Measurements from ENCODE around the gene ADCY4. TPM values are rescaled to one million over a fixed set of nuclear protein-coding genes. Genes with fewer than 3 reads are reported as not detected.

Gene ADCY4
- total RNA-seq, 1 experiment from 2014 or later: not detected

DNA sequence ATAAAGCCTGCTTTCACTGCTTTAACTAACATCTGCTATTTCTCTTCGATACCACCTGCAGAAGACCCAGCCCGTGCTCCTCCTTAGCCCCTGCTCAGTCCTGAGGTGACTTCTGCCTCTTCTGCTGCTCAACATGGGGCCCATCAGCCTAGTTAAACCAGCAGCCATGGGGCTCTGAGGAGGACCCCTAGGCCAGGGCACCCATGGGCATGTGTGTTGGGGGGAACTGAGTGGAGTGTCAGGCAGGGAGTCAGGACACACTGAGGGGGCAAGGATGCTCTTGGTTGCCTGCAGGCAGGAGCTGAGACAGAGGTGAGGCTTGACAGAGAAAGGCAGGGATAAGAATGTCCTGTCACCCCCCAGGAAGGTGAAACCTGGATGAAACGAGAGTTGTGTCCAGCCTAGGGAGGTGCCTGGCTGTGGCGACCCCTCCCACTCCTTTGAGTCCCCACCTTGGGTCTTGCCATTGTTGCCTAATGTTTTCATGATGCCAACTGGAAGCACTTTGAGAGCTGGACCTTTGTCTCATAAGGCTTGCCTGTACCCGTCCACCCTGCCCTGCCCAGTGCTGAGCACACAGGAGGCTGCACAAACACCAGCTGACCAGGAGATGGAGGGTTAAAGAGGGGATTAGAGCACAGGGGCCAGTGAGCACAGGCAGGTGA, 50.9 kb downstream of the ADCY4 start:
- no peaks in the 10 kb centered on the region for H3K4me1 ChIP-seq (replicated peaks)
- no peak overlapping the region for H3K4me3 ChIP-seq
- H3K27me3 ChIP-seq (replicated peaks): no peaks in the 10 kb centered on the region
- H3K9me3 ChIP-seq (replicated peaks): no peaks in the 10 kb centered on the region
- DNase-seq (ENCODE audit: low read depth in 1 of 2, low spot score in 2 of 2): no peak
- no peaks in the 10 kb centered on the region for H3K36me3 ChIP-seq
- no peak overlapping the region for H3K27ac ChIP-seq

- Histone ChIP-seq H3K27me3 (replicated peaks) (no peaks in the 10 kb centered on the region), H3K27ac (no peak overlapping the region), H3K36me3 (no peaks in the 10 kb centered on the region), H3K4me3 (no peak overlapping the region), H3K4me1 (replicated peaks) (no peaks in the 10 kb centered on the region), H3K9me3 (replicated peaks) (no peaks in the 10 kb centered on the region)
- no peak for DNase-seq (ENCODE audit: low read depth in 1 of 2, low spot score in 2 of 2)
Measured at GRCh38 chr14:24282736-24283135, 52.1 kb downstream of the ADCY4 start.

GRCh38 chr14:24281636-24282035, 53.2 kb downstream of the ADCY4 start:
- DNase-seq (ENCODE audit: low read depth in 1 of 2, low spot score in 2 of 2): no peak
- Histone ChIP-seq H3K4me3 (no peak overlapping the region), H3K36me3 (no peaks in the 10 kb centered on the region), H3K27me3 (replicated peaks) (no peaks in the 10 kb centered on the region), H3K4me1 (replicated peaks) (no peaks in the 10 kb centered on the region), H3K9me3 (replicated peaks) (no peaks in the 10 kb centered on the region), H3K27ac (no peak overlapping the region)

- Histone ChIP-seq H3K27me3 (replicated peaks) (no peaks in the 10 kb centered on the region), H3K36me3 (no peaks in the 10 kb centered on the region), H3K4me1 (replicated peaks) (no peaks in the 10 kb centered on the region), H3K27ac (no peak overlapping the region), H3K4me3 (no peak overlapping the region), H3K9me3 (replicated peaks) (no peaks in the 10 kb centered on the region)
- no peak for DNase-seq (ENCODE audit: low read depth in 1 of 2, low spot score in 2 of 2)
Measured at GRCh38 chr14:24280797-24281460, 53.9 kb downstream of the ADCY4 start.

DNA sequence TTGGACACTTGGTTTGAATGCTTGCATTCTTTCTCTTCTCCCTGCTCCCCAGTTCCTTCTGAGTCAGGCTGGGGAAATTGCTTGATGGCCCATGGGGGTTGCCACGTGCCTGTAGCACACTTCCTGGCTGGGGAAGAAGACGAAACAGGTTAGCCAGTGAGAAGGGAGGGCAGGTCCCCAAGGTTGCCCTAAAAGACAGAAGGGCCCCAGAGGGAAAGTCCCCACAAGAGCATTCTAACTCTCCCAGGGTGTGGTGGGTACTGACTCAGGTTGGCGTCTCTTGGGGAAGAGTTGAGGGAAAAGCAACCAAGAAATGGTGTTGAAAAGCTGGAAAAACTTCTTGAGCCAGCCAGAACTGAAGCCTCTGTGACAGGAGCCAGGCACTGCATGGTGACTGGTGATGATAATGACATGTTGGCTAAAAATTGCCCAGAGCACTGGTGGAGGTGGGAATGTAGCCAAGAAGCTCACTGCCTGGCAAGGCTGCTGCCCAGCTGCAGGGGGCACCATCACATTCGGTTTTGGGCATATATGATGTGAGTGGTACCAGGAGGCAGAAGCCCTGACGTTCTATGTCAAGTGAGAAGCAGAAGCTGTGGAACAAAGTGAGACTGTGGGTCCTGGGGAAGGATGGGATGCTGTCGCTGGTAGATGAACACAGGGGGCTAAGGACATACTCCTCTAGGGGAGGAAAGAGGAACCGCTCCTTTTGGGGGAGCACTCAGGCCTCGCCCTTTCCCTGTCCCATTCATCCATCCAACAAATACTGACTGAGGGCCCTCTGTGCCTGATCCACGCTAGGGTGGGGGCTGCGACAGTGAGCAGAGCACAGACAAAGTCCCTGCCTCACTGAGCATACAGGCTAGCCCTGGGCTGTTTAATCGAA, 55.3 kb downstream of the ADCY4 start:
- H3K36me3 ChIP-seq: no peaks in the 10 kb centered on the region
- H3K27ac ChIP-seq: no peak overlapping the region
- no peaks in the 10 kb centered on the region for H3K27me3 ChIP-seq (replicated peaks)
- no peaks in the 10 kb centered on the region for H3K9me3 ChIP-seq (replicated peaks)
- H3K4me3 ChIP-seq: no peak overlapping the region
- H3K4me1 ChIP-seq (replicated peaks): no peaks in the 10 kb centered on the region
- no peak for DNase-seq (ENCODE audit: low read depth in 1 of 2, low spot score in 2 of 2)

DNA sequence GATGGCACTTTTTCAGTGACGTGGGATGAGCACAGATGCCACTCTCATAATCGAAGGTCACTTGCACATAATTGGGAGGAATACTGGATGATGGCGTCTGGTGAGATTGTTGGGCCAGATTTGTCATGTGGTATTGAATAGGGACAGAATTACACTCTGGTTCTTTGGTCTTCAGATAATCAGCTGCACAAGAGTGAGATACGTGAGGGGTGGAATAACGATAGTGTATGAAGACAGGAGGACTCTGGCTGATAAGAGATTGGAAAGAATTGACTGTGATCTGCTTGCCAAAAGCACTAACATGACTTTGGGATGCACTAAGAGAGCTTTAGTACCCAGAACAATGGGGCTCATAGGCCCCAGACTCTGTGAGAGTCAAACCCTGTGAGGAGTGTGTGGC, 56.4 kb downstream of the ADCY4 start:
- no peak for DNase-seq (ENCODE audit: low read depth in 1 of 2, low spot score in 2 of 2)
- H3K27me3 ChIP-seq (replicated peaks): no peaks in the 10 kb centered on the region
- H3K27ac ChIP-seq: no peak overlapping the region
- H3K9me3 ChIP-seq (replicated peaks): no peaks in the 10 kb centered on the region
- no peaks in the 10 kb centered on the region for H3K36me3 ChIP-seq
- no peaks in the 10 kb centered on the region for H3K4me1 ChIP-seq (replicated peaks)
- no peak overlapping the region for H3K4me3 ChIP-seq

- H3K27me3 ChIP-seq (replicated peaks): no peaks in the 10 kb centered on the region
- no peaks in the 10 kb centered on the region for H3K36me3 ChIP-seq
- no peak overlapping the region for H3K27ac ChIP-seq
Measured at GRCh38 chr14:24277606-24278321, 57.1 kb downstream of the ADCY4 start.

DNA sequence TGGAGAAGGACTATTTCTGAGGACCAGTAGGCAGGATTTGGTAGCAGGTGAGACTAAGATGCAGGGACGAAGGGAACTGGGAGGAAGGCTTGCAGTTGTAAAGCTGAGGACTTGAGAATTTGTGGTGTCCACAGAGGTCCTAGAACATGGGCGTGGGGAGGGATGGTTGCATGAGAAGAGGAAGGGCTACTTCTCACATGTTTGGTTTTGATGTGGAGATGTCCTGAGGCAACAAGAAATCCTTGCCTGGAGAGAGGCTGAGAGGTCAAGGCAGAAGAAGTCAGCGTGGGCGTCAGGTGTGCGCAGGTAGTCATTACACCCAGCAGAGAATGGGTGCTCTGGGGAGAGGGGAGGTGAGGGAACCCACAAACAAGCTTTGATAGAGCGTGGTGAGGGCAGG, 57.8 kb downstream of the ADCY4 start:
- Histone ChIP-seq H3K4me1 (replicated peaks) (no peaks in the 10 kb centered on the region), H3K27me3 (replicated peaks) (no peaks in the 10 kb centered on the region), H3K4me3 (no peak overlapping the region), H3K36me3 (no peaks in the 10 kb centered on the region), H3K27ac (no peak overlapping the region), H3K9me3 (replicated peaks) (no peaks in the 10 kb centered on the region)
- no peak for DNase-seq (ENCODE audit: low read depth in 1 of 2, low spot score in 2 of 2)

More at GRCh38 chr14:24277606-24278321, 57.1 kb downstream of the ADCY4 start:
- DNase-seq (ENCODE audit: low read depth in 1 of 2, low spot score in 2 of 2): no peak
- H3K4me3 ChIP-seq: no peak overlapping the region
- H3K4me1 ChIP-seq (replicated peaks): no peaks in the 10 kb centered on the region
- no peaks in the 10 kb centered on the region for H3K9me3 ChIP-seq (replicated peaks)

- no peak overlapping the region for H3K27ac ChIP-seq
- H3K36me3 ChIP-seq: peaks cover 3% of the 10 kb centered on the region; the same call in 1 of the 2 replicates
- H3K27me3 ChIP-seq (replicated peaks): no peaks in the 10 kb centered on the region
- H3K4me1 ChIP-seq (replicated peaks): peaks cover 10% of the 10 kb centered on the region
- no peaks in the 10 kb centered on the region for H3K9me3 ChIP-seq (replicated peaks)
- H3K4me3 ChIP-seq: no peak overlapping the region
- DNase-seq (ENCODE audit: low read depth in 1 of 2, low spot score in 2 of 2): no peak
Measured at GRCh38 chr14:24274101-24274543, 60.7 kb downstream of the ADCY4 start.

DNA sequence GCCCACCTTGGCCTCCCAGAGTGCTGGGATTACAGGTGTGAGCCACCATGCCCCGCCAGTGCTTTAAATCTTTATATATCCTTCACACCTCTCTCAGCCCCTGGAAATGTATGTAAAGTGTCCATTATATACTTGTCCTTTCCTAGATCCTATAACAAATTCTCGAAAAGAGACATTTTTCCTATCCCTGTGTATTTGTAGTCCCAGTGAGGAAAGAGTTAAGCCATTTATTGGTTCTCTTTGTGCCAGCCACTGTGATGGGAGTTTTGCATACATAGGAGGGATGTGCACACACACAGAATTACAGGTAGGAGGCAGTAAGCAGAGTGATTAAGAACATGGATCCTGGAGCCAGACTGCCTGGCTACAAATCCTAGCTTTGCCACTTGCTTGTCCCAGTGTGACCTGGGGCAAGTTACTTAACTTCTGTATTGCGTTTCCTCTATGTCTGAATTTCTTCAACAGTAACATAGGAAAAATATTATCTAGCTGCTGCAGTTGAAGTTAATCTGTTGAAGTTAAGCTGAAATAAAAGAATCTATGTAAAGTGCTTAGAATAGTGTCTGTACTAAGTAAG, 61.4 kb downstream of the ADCY4 start:
- no peaks in the 10 kb centered on the region for H3K27me3 ChIP-seq (replicated peaks)
- no peaks in the 10 kb centered on the region for H3K9me3 ChIP-seq (replicated peaks)
- H3K36me3 ChIP-seq: peaks cover 3% of the 10 kb centered on the region; the same call in 1 of the 2 replicates
- peaks cover 10% of the 10 kb centered on the region for H3K4me1 ChIP-seq (replicated peaks)
- DNase-seq (ENCODE audit: low read depth in 1 of 2, low spot score in 2 of 2): no peak
- H3K4me3 ChIP-seq: no peak overlapping the region
- no peak overlapping the region for H3K27ac ChIP-seq

- no peak for DNase-seq (ENCODE audit: low read depth in 1 of 2, low spot score in 2 of 2)
- H3K9me3 ChIP-seq (replicated peaks): no peaks in the 10 kb centered on the region
- peaks cover 3% of the 10 kb centered on the region; the same call in 1 of the 2 replicates for H3K36me3 ChIP-seq
- no peak overlapping the region for H3K27ac ChIP-seq
- H3K4me3 ChIP-seq: no peak overlapping the region
- peaks cover 10% of the 10 kb centered on the region for H3K4me1 ChIP-seq (replicated peaks)
- no peaks in the 10 kb centered on the region for H3K27me3 ChIP-seq (replicated peaks)
Measured at GRCh38 chr14:24272467-24272866, 62.4 kb downstream of the ADCY4 start.

- no peaks in the 10 kb centered on the region for H3K27me3 ChIP-seq (replicated peaks)
- H3K27ac ChIP-seq: no peak overlapping the region
- no peak for DNase-seq (ENCODE audit: low read depth in 1 of 2, low spot score in 2 of 2)
- peak overlapping the region; percentile 83 for H3K4me3 ChIP-seq
- H3K4me1 ChIP-seq (replicated peaks): peaks cover 10% of the 10 kb centered on the region
- peaks cover 3% of the 10 kb centered on the region; the same call in 1 of the 2 replicates for H3K36me3 ChIP-seq
- no peaks in the 10 kb centered on the region for H3K9me3 ChIP-seq (replicated peaks)
Measured at GRCh38 chr14:24271834-24272263, 63.0 kb downstream of the ADCY4 start.

Measured in SJSA1 (cell line).